GM12878 (cell line): ENCODE measurements around the gene HMCES.

Source experiments
- POLR2AphosphoS5 ChIP-seq: IDR thresholded peaks from 2 replicates; pipeline ENCODE4 v1.6.1; 2011; ENCODE audit warnings: mild to moderate bottlenecking, low read length, inconsistent platforms
- RFX5 ChIP-seq: IDR thresholded peaks from 2 replicates; pipeline ENCODE4 v1.6.1; 2011; ENCODE audit warnings: low read depth, low read length, improper control_type of control experiment
- SPI1 ChIP-seq: IDR thresholded peaks from 2 replicates; pipeline ENCODE4 v1.6.1; 2011; ENCODE audit warnings: low read depth, mild to moderate bottlenecking, low read length, moderate library complexity, borderline replicate concordance; ENCODE audit not compliant: insufficient read depth
- TF ChIP-seq, protein P1 (sequence below), 3 experiments: IDR thresholded peaks in 2 of 3; conservative IDR thresholded peaks in 1 of 3; 2 replicates each; pipeline ENCODE4 v1.5.1; 2011; ENCODE audit warnings: low read depth in 3 of 3, low read length in 3 of 3, mild to moderate bottlenecking in 3 of 3, control low read depth in 2 of 3, moderate library complexity in 2 of 3, inconsistent platforms in 1 of 3, mixed read lengths in 1 of 3; ENCODE audit not compliant: control insufficient read depth in 2 of 3, insufficient read depth in 1 of 3; ENCODE audit errors: extremely low read depth in 1 of 3

DNA sequence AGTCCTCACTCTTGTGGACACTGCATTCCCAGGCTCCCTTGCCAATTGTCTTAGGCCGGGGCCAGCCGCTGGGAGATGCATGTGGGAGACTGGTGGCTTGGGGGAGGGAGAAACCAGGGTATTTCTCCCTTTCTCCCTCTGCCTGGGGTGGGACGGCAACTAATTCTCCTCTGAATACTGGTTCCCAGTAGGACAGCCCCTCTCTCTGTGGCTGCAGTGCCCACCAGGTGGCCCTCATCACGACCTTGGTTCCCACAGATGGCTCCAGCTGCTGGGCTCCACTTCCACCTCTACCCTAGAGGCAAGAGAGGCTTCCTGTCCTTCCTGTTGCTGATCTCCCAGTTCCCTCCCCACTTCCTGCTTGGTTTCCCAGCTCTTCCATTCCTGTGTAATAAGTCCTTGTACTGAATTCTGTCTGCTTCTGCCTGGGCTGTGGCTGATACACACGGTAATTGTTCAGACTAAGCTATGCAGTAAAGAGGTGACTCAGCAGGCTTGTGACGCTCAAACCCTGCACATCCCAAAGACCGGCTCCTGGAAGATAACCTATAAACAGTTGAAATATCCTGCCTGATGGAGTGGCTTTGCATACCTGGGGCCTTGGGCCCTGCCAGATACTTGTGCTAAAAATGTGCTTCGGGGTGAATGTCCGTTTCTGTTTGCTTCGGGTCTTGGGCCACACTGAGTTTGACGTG is 49.6 kb upstream of the HMCES start:
- TF ChIP-seq RFX5 (no peak), POLR2AphosphoS5 (no peak), SPI1 (no peak)
- TF ChIP-seq, protein P1, sequence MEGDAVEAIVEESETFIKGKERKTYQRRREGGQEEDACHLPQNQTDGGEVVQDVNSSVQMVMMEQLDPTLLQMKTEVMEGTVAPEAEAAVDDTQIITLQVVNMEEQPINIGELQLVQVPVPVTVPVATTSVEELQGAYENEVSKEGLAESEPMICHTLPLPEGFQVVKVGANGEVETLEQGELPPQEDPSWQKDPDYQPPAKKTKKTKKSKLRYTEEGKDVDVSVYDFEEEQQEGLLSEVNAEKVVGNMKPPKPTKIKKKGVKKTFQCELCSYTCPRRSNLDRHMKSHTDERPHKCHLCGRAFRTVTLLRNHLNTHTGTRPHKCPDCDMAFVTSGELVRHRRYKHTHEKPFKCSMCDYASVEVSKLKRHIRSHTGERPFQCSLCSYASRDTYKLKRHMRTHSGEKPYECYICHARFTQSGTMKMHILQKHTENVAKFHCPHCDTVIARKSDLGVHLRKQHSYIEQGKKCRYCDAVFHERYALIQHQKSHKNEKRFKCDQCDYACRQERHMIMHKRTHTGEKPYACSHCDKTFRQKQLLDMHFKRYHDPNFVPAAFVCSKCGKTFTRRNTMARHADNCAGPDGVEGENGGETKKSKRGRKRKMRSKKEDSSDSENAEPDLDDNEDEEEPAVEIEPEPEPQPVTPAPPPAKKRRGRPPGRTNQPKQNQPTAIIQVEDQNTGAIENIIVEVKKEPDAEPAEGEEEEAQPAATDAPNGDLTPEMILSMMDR (IDR thresholded peaks at IDR 0.05 in 2 of 3, conservative IDR thresholded peaks at IDR 0.05 in 1 of 3; ENCODE audit: control insufficient read depth in 2 of 3, extremely low read depth in 1 of 3, insufficient read depth in 1 of 3, low read depth in 3 of 3, low read length in 3 of 3), result no peak
